ENCODE data around the gene UBA52. TPM values are rescaled to one million over a fixed set of nuclear protein-coding genes. Genes with fewer than 3 reads are reported as not detected.

UBA52 gene
- total RNA-seq, 1 experiment from 2014 or later = 1,361 TPM

GRCh38 chr19:18588611-18589379 is 17.1 kb downstream of the UBA52 start, which contains the start of gene REX1BD (continued):
- TF ChIP-seq GTF2I (CRISPR knock-in tag; conservative IDR thresholded peaks at IDR 0.05) = peak; percentile 91
- TF ChIP-seq ATF2 (CRISPR knock-in tag; IDR thresholded peaks at IDR 0.05; ENCODE audit: borderline replicate concordance, low read depth) = peak; percentile 27; the same call in 1 of the 2 replicates
- peak; percentile 99 for TF ChIP-seq HMGXB4 (CRISPR knock-in tag; IDR thresholded peaks at IDR 0.05)
- TF ChIP-seq FOXP4 (CRISPR knock-in tag; IDR thresholded peaks at IDR 0.05) = 0 out of 2 replicates have a peak, but pooled peaks have one; percentile 67
- TF ChIP-seq MXD4 (CRISPR knock-in tag; IDR thresholded peaks at IDR 0.05; ENCODE audit: borderline replicate concordance) = no peak
- TF ChIP-seq ERG (CRISPR knock-in tag; IDR thresholded peaks at IDR 0.05) = no peak
- TF ChIP-seq E2F5 (CRISPR knock-in tag; IDR thresholded peaks at IDR 0.05) = peak; percentile 90; the same call in 1 of the 2 replicates
- peak; percentile 90 for TF ChIP-seq ZBTB43 (CRISPR knock-in tag; IDR thresholded peaks at IDR 0.05)
- TF ChIP-seq CREB1 (CRISPR knock-in tag; IDR thresholded peaks at IDR 0.05) = no peak
- TF ChIP-seq MAX (CRISPR knock-in tag; IDR thresholded peaks at IDR 0.05) = peak; percentile 60; the same call in 1 of the 2 replicates
- TF ChIP-seq CBFB (CRISPR knock-in tag; IDR thresholded peaks at IDR 0.05; ENCODE audit: low read depth) = peak; percentile 98
- TF ChIP-seq PREB (CRISPR knock-in tag; IDR thresholded peaks at IDR 0.05; ENCODE audit: borderline replicate concordance) = no peak
- no peak for TF ChIP-seq NFYB (CRISPR knock-in tag; conservative IDR thresholded peaks at IDR 0.05; ENCODE audit: low read depth)
- peak; percentile 81; the same call in 1 of the 2 replicates for TF ChIP-seq KAT7 (CRISPR knock-in tag; IDR thresholded peaks at IDR 0.05; ENCODE audit: borderline replicate concordance)
- TF ChIP-seq ZMAT4 (CRISPR knock-in tag; IDR thresholded peaks at IDR 0.05) = no peak
- peak; percentile 62; the same call in 1 of the 2 replicates for TF ChIP-seq ZNF317 (CRISPR knock-in tag; IDR thresholded peaks at IDR 0.05; ENCODE audit: borderline replicate concordance, low read depth)
- peak; percentile 82 for TF ChIP-seq FOXK1 (CRISPR knock-in tag; IDR thresholded peaks at IDR 0.05)
- no peak for TF ChIP-seq AR (CRISPR knock-in tag; IDR thresholded peaks at IDR 0.05)
- no peak for TF ChIP-seq ZNF281 (CRISPR knock-in tag; IDR thresholded peaks at IDR 0.05)
- peak; percentile 25; the same call in 1 of the 2 replicates for TF ChIP-seq ZNF423 (CRISPR knock-in tag; IDR thresholded peaks at IDR 0.05)

Measured in WTC11 (cell line).